H1 (cell line): ENCODE results near the gene OIP5. TPM values are rescaled to one million over a fixed set of nuclear protein-coding genes. Genes with fewer than 3 reads are reported as not detected.

Experiments used
- CTCF ChIA-PET: fragments of 300-600 bp; sonication (Branson Sonifier 250); formaldehyde crosslinking; loops from one replicate; lab custom pipeline; 2021; ENCODE audit not compliant: partially characterized antibody; lab: Charles Lee
- POLR2A ChIA-PET: fragments of 300-600 bp; sonication (Branson Sonifier 250); formaldehyde crosslinking; loops from one replicate; lab custom pipeline; 2021; ENCODE audit warnings: inconsistent platforms; ENCODE audit not compliant: partially characterized antibody; lab: Charles Lee
- DNase-seq, 2 experiments: peaks; one replicate each; pipeline versions ENCODE4 v3.0.0 to v3.0.0-alpha.2; 2010 to 2022; ENCODE audit warnings: low spot score in 2 of 2, low read depth in 1 of 2, mixed read lengths in 1 of 2
- FAIRE-seq: peaks from 2 replicates; lab custom pipeline; 2011; peaks lifted over from hg19 to GRCh38; lab: Jason Lieb, UNC
- H2AFZ ChIP-seq: 2 replicates; pipeline ENCODE4 v1.8.1; 2012; ENCODE audit warnings: low read length, inconsistent platforms
- H2AK5ac ChIP-seq: 2 replicates; pipeline ENCODE4 v1.6.1; 2013; ENCODE audit warnings: low read depth, low read length
- H2BK120ac ChIP-seq: replicated peaks from 2 replicates; pipeline ENCODE3; 2013; ENCODE audit warnings: low read depth, low read length, inconsistent platforms
- H2BK12ac ChIP-seq: 2 replicates; pipeline ENCODE4 v1.6.1; 2013; ENCODE audit warnings: low read depth, low read length
- H2BK15ac ChIP-seq: 2 replicates; pipeline ENCODE4 v1.6.1; 2013; ENCODE audit warnings: low read length
- H2BK20ac ChIP-seq: 2 replicates; pipeline ENCODE4 v1.6.1; 2013; ENCODE audit warnings: low read length
- H2BK5ac ChIP-seq: 2 replicates; pipeline ENCODE4 v1.6.1; 2013; ENCODE audit warnings: low read depth, low read length
- H3K14ac ChIP-seq: 2 replicates; pipeline ENCODE4 v1.6.1; 2013; ENCODE audit warnings: inconsistent platforms; ENCODE audit not compliant: insufficient read length
- H3K18ac ChIP-seq: 2 replicates; pipeline ENCODE4 v1.6.1; 2013; ENCODE audit warnings: low read length; ENCODE audit errors: extremely low read depth
- H3K23ac ChIP-seq: 2 replicates; pipeline ENCODE4 v1.6.1; 2013; ENCODE audit warnings: inconsistent platforms; ENCODE audit not compliant: insufficient read length
- H3K23me2 ChIP-seq: 2 replicates; pipeline ENCODE4 v1.6.1; 2013; ENCODE audit warnings: low read depth, low read length
- H3K27ac ChIP-seq: 2 replicates; pipeline ENCODE4 v1.6.1; 2011; ENCODE audit warnings: low read depth, low read length, inconsistent platforms
- H3K27me3 ChIP-seq, 4 experiments: replicated peaks in 1 of 4; 1 replicate in 1 of 4; 2 replicates in 3 of 4; pipeline versions ENCODE4 v1.6.1 to v1.8.1; 2011 to 2013; ENCODE audit warnings: low read length in 3 of 4, mild to moderate bottlenecking in 3 of 4, inconsistent platforms in 2 of 4, mixed read lengths in 2 of 4, moderate library complexity in 1 of 4; ENCODE audit not compliant: control insufficient read depth in 3 of 4, insufficient read depth in 3 of 4; ENCODE audit errors: extremely low read depth in 1 of 4
- H3K36me3 ChIP-seq, 4 experiments: 2 replicates each; pipeline versions ENCODE4 v1.6.1 to v1.8.1; 2011 to 2013; ENCODE audit warnings: mild to moderate bottlenecking in 4 of 4, low read length in 3 of 4, moderate library complexity in 2 of 4, control low read depth in 1 of 4, inconsistent platforms in 1 of 4; ENCODE audit not compliant: insufficient read depth in 4 of 4, control insufficient read depth in 2 of 4
- H3K4ac ChIP-seq: replicated peaks from 2 replicates; pipeline ENCODE3; 2013; ENCODE audit warnings: low read length, low read depth, mixed read lengths, inconsistent platforms; ENCODE audit not compliant: insufficient read length
- H3K4me1 ChIP-seq, 4 experiments: replicated peaks in 1 of 4; 1 replicate in 1 of 4; 2 replicates in 3 of 4; pipeline versions ENCODE4 v1.6.1 to v1.8.1; 2011 to 2013; ENCODE audit warnings: low read length in 3 of 4, inconsistent platforms in 2 of 4, mixed read lengths in 1 of 4; ENCODE audit not compliant: insufficient read depth in 4 of 4, control insufficient read depth in 3 of 4
- H3K4me2 ChIP-seq, 2 experiments: 2 replicates each; pipeline versions ENCODE4 v1.6.1 to v1.8.1; 2011 to 2013; ENCODE audit warnings: low read depth in 2 of 2, low read length in 2 of 2, control low read depth in 1 of 2, inconsistent platforms in 1 of 2, mild to moderate bottlenecking in 1 of 2; ENCODE audit not compliant: insufficient read depth in 1 of 2
- H3K4me3 ChIP-seq, 4 experiments: fragments of 200-600, 300-600 bp in 1 of 4; sonication (generic), shearing (Covaris generic), sonication (Bioruptor Twin) in 1 of 4; 2 replicates each; pipeline versions ENCODE4 v1.5.1 to v1.8.1; 2011 to 2016; ENCODE audit warnings: low read length in 4 of 4, low read depth in 3 of 4, control low read depth in 2 of 4, inconsistent platforms in 2 of 4, mild to moderate bottlenecking in 2 of 4, mixed read lengths in 1 of 4, moderate library complexity in 1 of 4; ENCODE audit not compliant: insufficient read depth in 2 of 4; ENCODE audit errors: extremely low read depth in 1 of 4
- H3K56ac ChIP-seq: replicated peaks from 2 replicates; pipeline ENCODE3; 2013; ENCODE audit warnings: low read depth, mild to moderate bottlenecking, mixed read lengths, low read length, inconsistent platforms; ENCODE audit not compliant: insufficient read length
- H3K79me1 ChIP-seq: 2 replicates; pipeline ENCODE4 v1.6.1; 2013; ENCODE audit warnings: low read depth, low read length, control low read depth
- H3K79me2 ChIP-seq, 2 experiments: 2 replicates each; pipeline versions ENCODE4 v1.6.1 to v1.8.1; 2012 to 2013; ENCODE audit warnings: low read length in 2 of 2, mild to moderate bottlenecking in 2 of 2, inconsistent platforms in 1 of 2; ENCODE audit not compliant: insufficient read depth in 2 of 2, control insufficient read depth in 1 of 2
- H3K9ac ChIP-seq, 4 experiments: replicated peaks in 1 of 4; 1 replicate in 1 of 4; 2 replicates in 3 of 4; pipeline versions ENCODE4 v1.6.1 to v1.8.1; 2011 to 2013; ENCODE audit warnings: low read depth in 3 of 4, low read length in 3 of 4, control low read depth in 2 of 4, mild to moderate bottlenecking in 2 of 4, moderate library complexity in 2 of 4, inconsistent platforms in 1 of 4; ENCODE audit errors: extremely low read depth in 1 of 4
- H3K9me3 ChIP-seq, 2 experiments: 2 replicates each; pipeline versions ENCODE4 v1.6.1 to v1.8.1; 2012 to 2013; ENCODE audit warnings: mild to moderate bottlenecking in 2 of 2, moderate library complexity in 2 of 2, control low read depth in 1 of 2, inconsistent platforms in 1 of 2, low read depth in 1 of 2, low read length in 1 of 2, mixed read lengths in 1 of 2; ENCODE audit not compliant: insufficient read depth in 2 of 2
- H4K20me1 ChIP-seq, 2 experiments: replicated peaks in 1 of 2; 2 replicates each; pipeline versions ENCODE3 to v1.8.1; 2011 to 2013; ENCODE audit warnings: inconsistent platforms in 2 of 2, low read length in 2 of 2, mild to moderate bottlenecking in 1 of 2; ENCODE audit not compliant: insufficient read depth in 2 of 2, control insufficient read depth in 1 of 2
- H4K5ac ChIP-seq: 2 replicates; pipeline ENCODE4 v1.6.1; 2013; ENCODE audit warnings: low read length, low read depth, mixed read lengths, inconsistent platforms; ENCODE audit not compliant: insufficient read length
- H4K8ac ChIP-seq: 2 replicates; pipeline ENCODE4 v1.8.0; 2013; ENCODE audit warnings: mild to moderate bottlenecking, moderate library complexity, low read length, inconsistent platforms; ENCODE audit not compliant: insufficient read depth; ENCODE audit errors: extremely low read depth
- H4K91ac ChIP-seq: replicated peaks from 2 replicates; pipeline ENCODE3; 2013; ENCODE audit warnings: low read length, mixed read lengths, inconsistent platforms; ENCODE audit not compliant: insufficient read length
- CBX8 ChIP-seq: fragments of 300-800, 300-1000 bp; sonication (generic); IDR thresholded peaks from 2 replicates; pipeline ENCODE4 v1.7.1; 2016; ENCODE audit warnings: low read depth, low read length, borderline replicate concordance
- EP300 ChIP-seq, 2 experiments: IDR thresholded peaks; 1 replicate in 1 of 2; 2 replicates in 1 of 2; pipeline ENCODE4 v1.6.1; 2011 to 2012; ENCODE audit warnings: low read depth in 2 of 2, low read length in 2 of 2, mild to moderate bottlenecking in 2 of 2, borderline replicate concordance in 1 of 2, inconsistent platforms in 1 of 2, moderate library complexity in 1 of 2
- RXRA ChIP-seq: IDR thresholded peaks from 2 replicates; pipeline ENCODE4 v1.6.1; 2011; ENCODE audit warnings: low read depth, mild to moderate bottlenecking, low read length, moderate library complexity; ENCODE audit not compliant: insufficient read depth
- TAF7 ChIP-seq: optimal IDR thresholded peaks from 2 replicates; pipeline ENCODE3; 2011; ENCODE audit warnings: low read depth, mild to moderate bottlenecking, inconsistent platforms, low read length, moderate library complexity, borderline replicate concordance
- TEAD4 ChIP-seq: IDR thresholded peaks from 2 replicates; pipeline ENCODE4 v1.6.1; 2012; ENCODE audit warnings: low read depth, low read length, inconsistent platforms, mixed read lengths
- YY1 ChIP-seq: IDR thresholded peaks from 2 replicates; pipeline ENCODE4 v1.6.1; 2011; ENCODE audit warnings: low read depth, mild to moderate bottlenecking, low read length
- WGBS, 2 experiments: shearing (Covaris generic) in 1 of 2; methylation state at CpG; one replicate each; pipeline versions ENCODE4 v1.1.6 to v1.1.7; 2013 to 2015; ENCODE audit warnings: low lambda C conversion rate in 2 of 2, mixed read lengths in 2 of 2, inconsistent platforms in 1 of 2, low coverage in 1 of 2, missing lambda C conversion rate in 1 of 2; ENCODE audit not compliant: insufficient replicate concordance in 2 of 2, insufficient coverage in 1 of 2, insufficient read length in 1 of 2; ENCODE audit errors: extremely low coverage in 1 of 2, missing lambda C conversion rate in 1 of 2; 5-methylcytosine and 5-hydroxymethylcytosine counted together
- polyA plus RNA-seq, 7 experiments: library from polyadenylated mRNA; depleted of rRNA in 3 of 7; stranded (reverse) in 5 of 7; unstranded in 2 of 7; fragments of >200 nt in 5 of 7; fragments of 200-250 nt in 2 of 7; gene quantifications; 1 replicate in 5 of 7; 2 replicates in 1 of 7; 4 replicates in 1 of 7; pipeline versions ENCODE4 v1.2.1 to v1.2.3, GENCODE V29; 2011 to 2013; ENCODE audit warnings: missing spikeins in 2 of 7, mixed read lengths in 2 of 7
- total RNA-seq: library from RNA; stranded (reverse); fragmentation: NEBNext Ultra II Directional; extraction: Animal tissue kit (Norgen Biotek cat#: 25700); gene quantifications from 2 replicates; pipeline ENCODE4 v1.2.1, GENCODE V29; 2021

OIP5 gene
- total and polyA plus RNA-seq, 2 of the 8 experiments (the other 6 are each of a cell fraction or from before 2014, with no cell fraction given), result 34.8 to 44.5 TPM

DNA sequence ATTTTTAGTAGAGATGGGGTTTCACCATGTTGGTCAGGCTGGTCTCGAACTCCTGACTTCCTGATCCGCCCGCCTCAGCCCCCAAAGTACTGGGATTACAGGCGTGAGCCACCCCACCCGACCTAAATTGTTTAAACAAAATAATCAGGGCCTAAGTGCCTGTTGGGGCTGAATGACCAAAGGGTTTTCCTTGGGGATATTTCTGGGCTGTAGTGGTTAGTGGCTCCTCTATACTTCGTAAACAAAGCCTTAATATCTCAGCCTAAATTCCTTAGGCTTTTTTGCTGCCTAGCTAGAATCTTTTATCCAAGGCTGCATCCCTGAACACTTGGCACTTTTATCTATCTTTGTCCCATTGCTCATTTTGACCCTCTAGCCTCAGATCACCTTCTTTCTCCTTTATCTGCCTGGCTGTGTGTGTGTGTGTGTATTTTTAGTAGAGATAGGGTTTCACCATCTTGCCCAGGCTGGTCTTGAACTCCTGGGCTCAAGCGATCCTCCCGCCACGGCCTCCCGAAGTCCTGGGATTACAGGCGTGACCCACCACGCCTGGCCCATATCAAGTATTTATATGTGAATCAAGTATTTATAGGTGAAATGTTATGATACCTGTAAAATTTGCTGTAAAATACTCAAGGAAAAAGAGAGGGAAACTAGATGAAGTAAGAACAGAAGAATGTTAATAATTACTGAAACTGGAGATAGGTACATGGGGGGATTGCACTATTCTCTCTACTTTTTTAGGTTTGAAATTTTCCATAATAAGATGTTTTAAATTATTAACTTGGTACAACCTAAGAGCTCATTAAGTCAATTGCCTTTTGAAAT, 2.1 kb upstream of the OIP5 start:
- H2BK15ac ChIP-seq, result no peak overlapping the region
- H3K9ac ChIP-seq, result no peak overlapping the region
- no peak overlapping the region for H2BK120ac ChIP-seq
- no peak overlapping the region for H3K56ac ChIP-seq
- 85% methylated on average over 12 of the region's 12 CpGs; no CpG with 5 or more reads in 1 of the 2 experiments for WGBS, 2 experiments
- peaks cover 19 to 64% of the 10 kb centered on the region in 2 experiments for H3K79me2 ChIP-seq
- no peak overlapping the region for H3K14ac ChIP-seq
- no peaks in the 10 kb centered on the region for H3K9me3 ChIP-seq
- no peak for DNase-seq
- H3K4me1 ChIP-seq, result no peaks in the 10 kb centered on the region; a peak in 1 of 7 replicates
- no peak overlapping the region for H2BK20ac ChIP-seq
- H3K36me3 ChIP-seq, result peaks cover 0 to 5% (median 3%) of the 10 kb centered on the region in 4 experiments; a peak in 3 of 8 replicates
- peaks cover 2 to 6% of the 10 kb centered on the region in 2 experiments for H4K20me1 ChIP-seq
- no peak overlapping the region for H2AFZ ChIP-seq
- CTCF ChIA-PET, result interaction anchor here (0.7 to 1.4 kb wide), 3 partner anchors 11 to 317 kb away, joined by 3 read pairs; no protein-coding TSS in a partner anchor
- FAIRE-seq, result no peak
- TF ChIP-seq TEAD4 (no peak), CBX8 (no peak), RXRA (no peak), EP300 (IDR thresholded peaks at IDR 0.05; ENCODE audit: borderline replicate concordance in 1 of 2, low read depth in 2 of 2, low read length in 2 of 2) (no peak), TAF7 (no peak), YY1 (no peak)
- peak overlapping the region; percentile 57 to 71 for H3K4me2 ChIP-seq
- no peak overlapping the region for H3K27ac ChIP-seq
- no peaks in the 10 kb centered on the region for H3K27me3 ChIP-seq
- no peak overlapping the region for H3K4ac ChIP-seq
- H4K5ac ChIP-seq, result no peak overlapping the region
- no peak overlapping the region for H3K23ac ChIP-seq
- no peak overlapping the region for H3K18ac ChIP-seq
- POLR2A ChIA-PET, result interaction anchor here (0.7 to 2.6 kb wide), 3 partner anchors 8 to 49 kb away, joined by 3 to 12 read pairs (median 6); no protein-coding TSS in a partner anchor
- H3K23me2 ChIP-seq, result no peaks in the 10 kb centered on the region
- no peak overlapping the region for H2BK5ac ChIP-seq
- no peak overlapping the region for H4K8ac ChIP-seq
- no peak overlapping the region for H4K91ac ChIP-seq
- H3K4me3 ChIP-seq, result peak overlapping the region in 3 of 4 experiments; percentile 19 to 88 (median 83); a peak in 5 of 8 replicates
- H2AK5ac ChIP-seq, result no peak overlapping the region
- no peak overlapping the region for H2BK12ac ChIP-seq
- peaks cover 6% of the 10 kb centered on the region for H3K79me1 ChIP-seq
